ENCODE data around the gene DNAH8.
A peak's percentile ranks its signal among the peaks of the same experiment; 100 is the strongest.

Gene DNAH8

DNA sequence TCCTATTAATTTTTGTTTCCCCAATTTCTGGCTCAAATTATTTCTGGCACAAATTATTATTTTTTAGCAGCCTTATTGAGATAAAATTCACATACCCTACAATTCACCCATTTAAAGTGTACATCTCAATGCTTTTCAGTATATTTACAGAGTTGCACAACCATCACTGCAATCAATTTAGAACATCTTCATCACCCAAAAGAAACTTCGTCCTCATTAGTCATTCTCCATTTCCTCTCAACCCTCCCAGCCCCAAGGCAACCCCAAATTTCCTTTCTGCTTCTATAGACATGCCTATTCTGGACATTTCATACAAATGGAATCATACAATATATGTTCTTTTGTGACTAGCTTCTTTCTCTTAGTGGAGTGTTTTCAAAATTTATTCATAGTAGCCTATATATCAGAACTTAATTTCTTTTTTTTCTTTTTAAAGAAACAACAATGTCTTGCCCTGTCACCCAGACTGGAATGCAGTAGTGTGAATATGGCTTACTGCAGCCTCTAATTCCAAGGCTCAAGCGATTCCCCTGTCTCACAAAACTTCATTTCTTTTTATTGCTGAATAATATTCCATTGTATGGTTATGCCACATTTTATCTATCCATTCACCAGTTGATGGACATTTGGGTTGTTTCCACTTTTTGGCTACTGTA, 84.5 kb downstream of the DNAH8 start:
- no peak for DNase-seq

- DNase-seq: no peak
Observed at GRCh38 chr6:38801305-38801704, 86.2 kb downstream of the DNAH8 start.

DNA sequence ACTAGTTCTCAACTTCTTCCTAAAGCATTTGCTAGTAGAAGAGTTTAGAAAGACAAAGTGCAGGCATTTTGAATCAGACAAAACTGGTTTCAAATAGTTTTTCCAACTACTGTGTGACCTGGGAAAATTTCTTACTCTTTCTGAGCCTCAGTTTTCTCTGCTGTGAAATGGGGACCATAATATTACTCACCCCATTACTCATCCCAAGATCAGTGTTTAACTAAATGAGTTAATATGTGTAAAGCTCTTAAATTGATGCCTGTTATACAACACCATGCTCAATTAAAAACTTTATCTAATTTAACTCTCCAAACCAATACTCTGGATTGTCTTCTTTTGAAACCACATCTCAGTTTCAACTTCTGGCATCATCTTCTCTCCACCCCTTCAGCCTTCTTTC, 87.4 kb downstream of the DNAH8 start:
- DNase-seq: no peak

GRCh38 chr6:38803129-38803528, 88.0 kb downstream of the DNAH8 start:
- no peak for DNase-seq

DNA sequence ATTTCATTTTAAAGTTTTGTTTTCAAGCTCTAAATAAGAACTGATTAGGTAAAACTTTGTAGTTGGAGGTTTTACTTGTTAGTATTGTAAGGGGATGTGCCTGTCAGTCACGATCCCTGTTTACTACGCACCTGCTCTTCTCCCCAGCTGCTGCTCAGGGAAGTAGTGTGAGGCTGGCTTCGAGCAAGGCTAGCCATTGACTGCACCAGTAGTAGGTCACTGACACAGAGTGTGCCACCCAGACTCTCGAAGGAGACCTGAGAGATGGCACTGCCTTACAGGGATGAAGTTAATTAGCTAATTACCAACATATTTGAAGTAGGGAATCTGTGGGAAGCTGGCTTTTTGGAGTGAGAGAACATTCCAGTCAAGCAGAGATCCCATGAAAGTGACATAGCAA, 89.2 kb downstream of the DNAH8 start:
- DNase-seq: peak; percentile 27 to 57

GRCh38 chr6:38805127-38805655, 90.1 kb downstream of the DNAH8 start:
- no peak for DNase-seq

DNA sequence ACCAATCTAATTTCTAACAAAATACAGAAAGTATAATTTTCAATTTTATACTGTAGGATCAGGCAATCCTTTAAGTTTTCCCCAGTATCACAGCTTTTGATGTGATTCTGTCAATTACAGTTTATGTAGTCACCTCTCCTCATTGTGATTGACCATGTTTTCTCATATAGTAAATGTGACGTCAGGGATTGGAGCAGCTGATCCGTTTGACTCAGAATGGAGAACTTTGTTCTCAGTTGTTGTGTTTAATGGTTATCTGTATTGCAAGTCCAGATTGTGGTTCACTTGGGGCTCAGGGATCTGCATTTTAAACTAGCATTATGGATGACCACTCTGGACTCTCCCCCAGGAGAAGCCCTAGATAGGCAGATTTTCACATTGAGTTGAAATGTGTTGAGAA, 90.6 kb downstream of the DNAH8 start:
- no peak for DNase-seq

DNA sequence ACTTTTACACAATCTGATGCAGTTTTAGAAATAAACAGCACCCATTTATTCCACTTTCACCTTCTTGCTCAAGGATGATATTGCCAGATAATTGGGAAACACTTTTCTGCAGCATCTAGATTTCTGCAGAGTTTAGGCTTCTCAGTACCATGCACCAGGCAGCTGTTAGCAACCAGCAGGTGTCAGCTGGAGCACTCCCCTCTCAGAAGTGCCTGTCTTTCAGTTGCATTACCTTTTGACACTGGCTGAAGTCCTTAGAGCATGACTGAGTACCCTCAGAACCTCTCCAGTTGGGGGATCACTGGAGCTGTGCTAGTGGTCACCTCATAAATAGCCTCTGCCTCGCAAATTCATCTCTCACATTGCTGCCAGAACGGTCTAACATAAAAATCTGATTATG, 91.2 kb downstream of the DNAH8 start:
- DNase-seq: peak; percentile 24

DNA sequence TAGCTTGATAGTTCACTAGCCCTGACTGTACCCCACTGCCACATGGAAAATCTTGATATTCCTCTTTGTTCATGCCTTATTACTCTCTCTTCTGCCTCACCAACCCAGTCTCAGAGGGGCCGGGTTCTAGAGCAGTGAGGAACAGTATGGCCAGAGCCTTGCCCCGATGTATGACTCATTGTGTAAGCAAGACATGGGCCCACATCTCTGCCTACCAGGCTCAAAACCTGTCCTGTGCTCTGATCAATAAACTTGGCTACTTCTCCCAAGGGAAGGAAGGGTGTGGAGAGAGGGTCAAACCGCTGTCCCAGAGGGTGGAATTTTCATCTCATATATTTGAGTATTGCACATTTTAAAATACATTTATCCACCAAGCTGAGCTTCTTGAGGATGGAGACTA, 91.7 kb downstream of the DNAH8 start:
- no peak for DNase-seq

- DNase-seq: no peak
Observed at GRCh38 chr6:38808039-38808438, 92.9 kb downstream of the DNAH8 start.

- no peak for DNase-seq
Observed at GRCh38 chr6:38813041-38813823, 98.1 kb downstream of the DNAH8 start.

GRCh38 chr6:38814761-38815160, 99.7 kb downstream of the DNAH8 start:
- no peak for DNase-seq

GRCh38 chr6:38815250-38815649, 100.1 kb downstream of the DNAH8 start:
- DNase-seq: no peak

DNA sequence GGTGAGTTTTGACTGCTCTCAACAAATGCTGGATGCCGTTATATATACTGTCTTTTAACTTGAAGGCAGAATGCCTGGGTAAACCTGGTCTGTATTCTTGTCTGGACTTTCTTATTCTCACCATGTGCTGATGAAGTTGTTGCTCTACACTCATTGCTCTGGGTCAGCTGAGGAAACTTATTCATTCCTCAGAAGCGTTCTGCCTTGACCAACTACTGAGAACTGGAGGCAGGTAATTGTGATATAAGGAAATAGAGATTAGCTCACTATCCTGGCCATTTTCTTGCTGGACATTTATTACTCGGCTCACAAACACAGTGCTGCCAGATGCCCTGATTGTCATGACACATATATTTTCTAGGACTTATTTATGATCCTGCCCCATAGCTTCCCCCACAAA, 103.6 kb downstream of the DNAH8 start:
- no peak for DNase-seq

DNA sequence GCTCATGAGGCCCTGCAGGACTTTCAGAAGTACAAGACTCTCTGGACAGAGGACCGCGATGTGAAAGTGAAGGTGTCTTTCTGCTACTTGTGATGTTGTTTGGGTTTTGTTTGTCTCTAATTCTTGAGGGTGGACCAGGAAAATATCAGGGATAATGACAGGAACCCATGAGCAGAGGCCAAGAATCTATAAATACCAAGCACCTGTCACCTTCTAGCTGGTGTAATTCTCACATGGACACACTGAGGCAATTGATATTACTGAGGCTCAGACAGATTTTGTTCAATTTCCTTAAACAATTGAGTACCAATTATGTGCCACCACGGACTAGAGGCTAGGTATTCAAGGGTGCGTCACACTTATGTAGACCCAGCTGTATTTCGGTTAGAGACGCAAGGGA, 107.9 kb downstream of the DNAH8 start:
- DNase-seq: no peak

- DNase-seq: no peak
Observed at GRCh38 chr6:38824243-38824894, 109.3 kb downstream of the DNAH8 start.

GRCh38 chr6:38827024-38827423, 111.9 kb downstream of the DNAH8 start:
- DNase-seq: no peak

- DNase-seq: no peak
Observed at GRCh38 chr6:38831865-38832264, 116.8 kb downstream of the DNAH8 start.

DNA sequence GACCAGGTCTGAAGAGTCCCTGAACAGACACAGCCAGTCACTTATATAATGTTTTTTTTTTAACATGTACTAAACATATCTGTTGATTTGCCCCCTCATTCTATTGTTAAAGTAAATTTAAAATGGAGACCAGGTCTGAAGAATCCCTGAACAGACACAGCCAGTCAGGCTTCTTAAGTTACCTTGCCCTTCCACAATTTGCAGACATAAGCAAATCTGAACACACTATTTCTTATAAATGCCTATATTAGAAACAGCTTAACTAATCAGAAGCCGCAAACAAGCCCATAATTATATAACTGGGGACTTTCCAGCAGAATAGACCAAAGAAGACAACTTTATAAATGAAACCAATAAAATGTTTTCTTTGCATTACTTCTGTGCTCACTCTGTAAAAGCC, 118.2 kb downstream of the DNAH8 start:
- no peak for DNase-seq

GRCh38 chr6:38836585-38836984, 121.5 kb downstream of the DNAH8 start:
- DNase-seq: no peak

- DNase-seq: no peak
Observed at GRCh38 chr6:38837101-38837500, 122.0 kb downstream of the DNAH8 start.

DNA sequence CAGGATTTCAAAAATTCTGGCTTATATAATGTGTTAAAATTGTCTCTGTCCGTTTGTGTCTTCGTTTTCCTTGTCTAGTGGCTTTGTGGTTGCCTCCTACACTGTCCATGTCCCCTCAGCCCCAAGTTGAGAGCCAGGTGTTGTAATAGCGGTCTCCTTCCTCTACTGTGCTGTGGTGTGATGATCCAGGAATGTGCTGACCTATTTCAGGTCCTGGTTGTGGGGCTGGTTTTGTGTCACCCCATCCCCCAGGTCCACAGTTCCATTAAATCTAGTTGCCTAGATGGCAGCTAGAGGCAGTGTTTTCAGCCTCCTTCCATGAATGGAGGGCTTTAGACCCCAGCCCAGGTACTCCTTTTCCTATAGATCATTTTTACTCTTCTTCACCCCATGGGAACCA, 128.7 kb downstream of the DNAH8 start:
- no peak for DNase-seq

- no peak for DNase-seq
Observed at GRCh38 chr6:38845931-38846330, 130.8 kb downstream of the DNAH8 start.

- no peak for DNase-seq
Observed at GRCh38 chr6:38846361-38846760, 131.2 kb downstream of the DNAH8 start.

Measured in SHP77 (cell line).